AG04450 (cell line): ENCODE data around the gene FAP. TPM values are rescaled to one million over a fixed set of nuclear protein-coding genes. Genes with fewer than 3 reads are reported as not detected.

Experiments
- CTCF ChIA-PET: fragments of 300-600, 350-600 bp; formaldehyde crosslinking; extraction: SDS; loops from one replicate; lab custom pipeline; 2022; ENCODE audit warnings: antibody characterized with exemption, inconsistent platforms; lab: Charles Lee
- POLR2A ChIA-PET: fragments of 350-600 bp; formaldehyde crosslinking; extraction: SDS; loops from one replicate; lab custom pipeline; 2021; ENCODE audit warnings: antibody characterized with exemption, inconsistent platforms; lab: Yijun Ruan, JAX
- DNase-seq: peaks from one replicate; pipeline ENCODE4 v3.0.0-alpha.2; 2011; ENCODE audit warnings: low read depth, low spot score
- H3K27ac ChIP-seq: one replicate; pipeline ENCODE4 v1.5.1; 2012; ENCODE audit warnings: low read depth, low read length, control low read depth
- H3K27me3 ChIP-seq: one replicate; pipeline ENCODE4 v1.6.0; 2012; ENCODE audit warnings: low read length; ENCODE audit not compliant: control insufficient read depth, insufficient read depth
- H3K4me3 ChIP-seq: 2 replicates; pipeline ENCODE4 v1.5.1; 2011; ENCODE audit warnings: mild to moderate bottlenecking, low read depth, low read length, control low read depth
- H3K9me3 ChIP-seq: 2 replicates; pipeline ENCODE4 v1.5.1; 2012; ENCODE audit warnings: low read length; ENCODE audit not compliant: control insufficient read depth, insufficient read depth
- CTCF ChIP-seq: IDR thresholded peaks from 2 replicates; pipeline ENCODE4 v1.5.1; 2011; ENCODE audit warnings: low read depth, low read length, control low read depth, inconsistent platforms
- polyA plus RNA-seq: library from polyadenylated mRNA; depleted of rRNA; stranded (reverse); fragments of >200 nt; gene quantifications from 2 replicates; pipeline ENCODE4 v1.2.3, GENCODE V29; 2011

The FAP gene
- polyA plus RNA-seq, 1 experiment, result 374 TPM

DNA sequence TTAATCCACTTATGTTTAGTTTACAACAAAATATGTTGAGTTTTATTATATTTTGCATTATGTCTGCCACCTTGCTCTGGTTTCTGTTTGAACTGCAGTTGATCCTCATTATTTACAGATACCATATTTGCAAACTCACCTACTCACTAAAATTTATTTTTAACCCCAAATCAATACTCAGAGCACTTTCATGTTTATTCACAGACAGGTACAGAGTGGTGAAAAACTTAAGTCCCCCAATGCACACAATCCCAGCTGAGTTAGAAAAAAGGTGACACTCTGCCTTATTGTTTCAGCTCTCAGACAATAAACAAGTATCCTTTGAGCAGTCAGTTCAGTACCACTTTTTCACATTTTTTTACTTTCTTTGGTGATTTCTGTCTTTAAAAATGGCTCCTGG lies 104.9 kb downstream of the FAP start:
- POLR2A ChIA-PET, result no interaction called here
- no peak for DNase-seq
- no peaks in the 10 kb centered on the region for H3K9me3 ChIP-seq
- CTCF ChIA-PET, result interaction anchor here (1.2 kb wide), 1 partner anchor 12 kb away, joined by 3 read pairs; no protein-coding TSS in a partner anchor
- no peak for TF ChIP-seq CTCF
- H3K27ac ChIP-seq, result no peak overlapping the region
- H3K4me3 ChIP-seq, result no peak overlapping the region
- no peaks in the 10 kb centered on the region for H3K27me3 ChIP-seq

DNA sequence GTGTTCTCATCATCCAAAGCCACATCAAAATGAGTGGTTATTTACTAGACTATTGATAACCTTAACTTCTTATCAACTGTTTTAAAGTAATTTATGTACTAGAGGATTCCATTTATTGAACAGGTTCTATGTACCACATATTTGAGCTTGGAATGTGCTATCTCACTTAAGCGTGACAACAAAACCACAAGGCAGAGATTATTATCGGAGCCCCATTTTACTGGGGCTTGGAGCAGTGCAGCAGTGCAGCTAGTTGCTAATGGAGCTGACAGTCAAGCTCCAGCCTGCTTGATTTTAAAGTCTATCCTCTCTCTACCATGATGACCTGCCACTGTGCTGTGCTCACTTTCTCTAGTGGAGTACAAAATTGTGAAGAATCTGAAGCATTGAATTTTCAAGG lies 115.8 kb downstream of the FAP start:
- no peak for DNase-seq
- ChIA-PET CTCF (interaction anchor here (0.7 to 5.3 kb wide), 6 partner anchors 93 to 540 kb away, joined by 3 to 73 read pairs (median 10); no protein-coding TSS in a partner anchor), POLR2A (no interaction called here)
- no peak for TF ChIP-seq CTCF
- no peak overlapping the region for H3K4me3 ChIP-seq
- H3K9me3 ChIP-seq, result no peaks in the 10 kb centered on the region
- H3K27ac ChIP-seq, result no peak overlapping the region
- no peaks in the 10 kb centered on the region for H3K27me3 ChIP-seq

DNA sequence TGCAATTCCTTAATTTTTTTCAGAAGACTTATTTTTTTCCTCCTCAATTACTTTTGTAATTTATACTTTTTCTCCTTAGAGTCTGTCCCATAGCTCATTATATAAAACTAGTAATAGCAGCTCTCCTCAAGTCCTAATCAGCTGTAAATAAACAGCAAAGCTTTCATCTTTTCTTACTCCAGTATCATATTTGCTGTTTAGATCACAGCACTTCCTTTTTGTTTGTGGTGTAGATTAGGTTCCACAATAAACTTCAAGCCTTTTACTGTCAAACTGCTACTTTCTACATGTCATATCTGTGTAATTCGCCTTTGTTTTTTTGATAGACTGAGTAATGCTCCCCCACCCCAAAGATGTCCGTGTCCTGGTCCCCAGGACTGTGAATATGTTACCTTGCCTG lies 116.7 kb downstream of the FAP start:
- Histone ChIP-seq H3K9me3 (no peaks in the 10 kb centered on the region), H3K27ac (no peak overlapping the region), H3K4me3 (no peak overlapping the region), H3K27me3 (no peaks in the 10 kb centered on the region)
- POLR2A ChIA-PET, result no interaction called here
- no peak for TF ChIP-seq CTCF
- CTCF ChIA-PET, result interaction anchor here (0.6 to 5.3 kb wide), 11 partner anchors 12 to 810 kb away, joined by 3 to 73 read pairs (median 7); partner anchors contain the start of gene IFIH1
- no peak for DNase-seq

- H3K27ac ChIP-seq, result no peak overlapping the region
- POLR2A ChIA-PET, result no interaction called here
- H3K27me3 ChIP-seq, result no peaks in the 10 kb centered on the region
- CTCF ChIA-PET, result interaction anchor here (0.6 to 5.3 kb wide), 12 partner anchors 13 to 810 kb away, joined by 3 to 73 read pairs (median 6); partner anchors contain the start of gene IFIH1
- H3K9me3 ChIP-seq, result no peaks in the 10 kb centered on the region
- H3K4me3 ChIP-seq, result no peak overlapping the region
- TF ChIP-seq CTCF, result no peak
- DNase-seq, result no peak
These were observed 117.1 kb downstream of the FAP start for GRCh38 chr2:162126111-162126519.

- TF ChIP-seq CTCF, result no peak
- no peak for DNase-seq
- ChIA-PET POLR2A (interaction anchor here (0.6 kb wide), 1 partner anchor 153 kb away, joined by 3 read pairs; no protein-coding TSS in a partner anchor), CTCF (interaction anchor here (0.7 to 5.3 kb wide), 19 partner anchors 8 to 538 kb away, joined by 3 to 73 read pairs (median 4); no protein-coding TSS in a partner anchor)
- Histone ChIP-seq H3K4me3 (no peak overlapping the region), H3K27ac (no peak overlapping the region), H3K27me3 (no peaks in the 10 kb centered on the region), H3K9me3 (no peaks in the 10 kb centered on the region)
These were observed 118.1 kb downstream of the FAP start for GRCh38 chr2:162125138-162125537.
